HFF-Myc (cell line): ENCODE measurements around the gene S100A10.

Source experiments
- DNase-seq: peaks from one replicate; pipeline ENCODE4 v3.0.0-alpha.2; 2011; ENCODE audit warnings: low read depth; ENCODE audit errors: extremely low read depth
- H3K4me3 ChIP-seq: replicated peaks from 2 replicates; pipeline ENCODE4 v1.5.1; 2011; ENCODE audit warnings: low read depth, mild to moderate bottlenecking, control low read depth, low read length
- CTCF ChIP-seq: IDR thresholded peaks from 2 replicates; pipeline ENCODE4 v1.5.1; 2012; ENCODE audit warnings: mild to moderate bottlenecking, low read depth, low read length, control low read depth; ENCODE audit errors: missing control alignments

S100A10 gene

GRCh38 chr1:152002960-152003359 lies 9.3 kb upstream of the S100A10 start:
- H3K4me3 ChIP-seq = no peak overlapping the region
- DNase-seq = no peak
- no peak for TF ChIP-seq CTCF

- peak; percentile 81 for DNase-seq
- TF ChIP-seq CTCF = peak; percentile 96
- no peak overlapping the region for H3K4me3 ChIP-seq
Observed at GRCh38 chr1:152001631-152002584, 8.2 kb upstream of the S100A10 start.

GRCh38 chr1:152000964-152001630 lies 7.4 kb upstream of the S100A10 start:
- no peak for TF ChIP-seq CTCF
- DNase-seq = no peak
- H3K4me3 ChIP-seq = no peak overlapping the region

GRCh38 chr1:151998611-151999362 lies 5.1 kb upstream of the S100A10 start:
- TF ChIP-seq CTCF = no peak
- no peak overlapping the region for H3K4me3 ChIP-seq
- no peak for DNase-seq

- no peak for TF ChIP-seq CTCF
- H3K4me3 ChIP-seq = no peak overlapping the region
- DNase-seq = no peak
Observed at GRCh38 chr1:151997284-151997570, 3.6 kb upstream of the S100A10 start.

GRCh38 chr1:151995774-151996173 lies 2.1 kb upstream of the S100A10 start:
- no peak for DNase-seq
- TF ChIP-seq CTCF = no peak
- no peak overlapping the region for H3K4me3 ChIP-seq
